SIG-M5 treated with dmso at 0.1 percent for 504 hours (cell line): ENCODE results near the gene ZNF549.
"Not testable (repeated sequence)": the region's sequence is repeated elsewhere in the genome, so short reads cannot be mapped to it uniquely, and the experiment has no call there.

ENCODE experiments used
- DNase-seq: peaks from one replicate; lab custom pipeline; 2025; ENCODE audit not compliant: unreplicated experiment; lab: John Stamatoyannopoulos, UW

ZNF549 gene

DNA sequence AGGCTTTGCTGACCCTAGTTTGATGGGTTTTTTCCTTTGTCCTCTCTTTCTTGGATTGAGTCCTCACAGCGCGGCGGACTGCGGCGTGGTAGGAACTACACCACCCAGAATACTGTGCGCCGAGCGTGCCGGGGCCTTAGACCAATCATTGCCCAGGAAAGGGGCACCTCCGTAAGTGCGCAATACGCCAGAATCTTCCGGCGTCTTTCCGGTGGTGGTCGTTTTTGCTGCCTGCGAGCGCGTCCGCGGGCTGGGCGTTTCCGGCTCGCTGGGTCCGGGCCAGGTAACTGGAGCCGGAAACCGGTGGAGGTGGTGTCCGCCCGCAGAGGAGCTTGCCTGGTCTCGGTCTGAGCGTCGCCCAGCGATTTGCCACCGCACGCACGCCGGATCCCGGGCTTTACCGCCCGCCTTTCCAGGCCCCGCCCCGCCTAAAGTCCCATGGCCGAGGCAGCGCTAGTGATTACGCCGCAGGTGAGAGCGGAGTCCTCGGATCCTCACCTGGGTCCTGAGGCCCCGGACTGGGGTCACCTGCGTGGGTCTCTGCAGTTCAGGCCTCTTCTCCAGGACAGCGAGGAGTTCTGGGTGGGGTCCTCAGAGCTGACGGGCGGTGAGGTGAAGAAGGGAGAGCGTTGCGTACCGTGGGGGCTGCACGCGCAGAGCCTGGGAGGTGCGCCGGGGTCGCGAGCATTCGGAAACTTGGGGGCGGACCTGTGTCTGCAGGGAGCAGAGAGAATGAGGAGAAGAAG, at the start of gene ZNF549:
Gene ZNF549, plus strand, starts transcription at position 221 of the 746 bp plus-strand sequence. Its CDS starts 218 bp downstream, at position 439.
- peak; percentile 89 for DNase-seq

DNA sequence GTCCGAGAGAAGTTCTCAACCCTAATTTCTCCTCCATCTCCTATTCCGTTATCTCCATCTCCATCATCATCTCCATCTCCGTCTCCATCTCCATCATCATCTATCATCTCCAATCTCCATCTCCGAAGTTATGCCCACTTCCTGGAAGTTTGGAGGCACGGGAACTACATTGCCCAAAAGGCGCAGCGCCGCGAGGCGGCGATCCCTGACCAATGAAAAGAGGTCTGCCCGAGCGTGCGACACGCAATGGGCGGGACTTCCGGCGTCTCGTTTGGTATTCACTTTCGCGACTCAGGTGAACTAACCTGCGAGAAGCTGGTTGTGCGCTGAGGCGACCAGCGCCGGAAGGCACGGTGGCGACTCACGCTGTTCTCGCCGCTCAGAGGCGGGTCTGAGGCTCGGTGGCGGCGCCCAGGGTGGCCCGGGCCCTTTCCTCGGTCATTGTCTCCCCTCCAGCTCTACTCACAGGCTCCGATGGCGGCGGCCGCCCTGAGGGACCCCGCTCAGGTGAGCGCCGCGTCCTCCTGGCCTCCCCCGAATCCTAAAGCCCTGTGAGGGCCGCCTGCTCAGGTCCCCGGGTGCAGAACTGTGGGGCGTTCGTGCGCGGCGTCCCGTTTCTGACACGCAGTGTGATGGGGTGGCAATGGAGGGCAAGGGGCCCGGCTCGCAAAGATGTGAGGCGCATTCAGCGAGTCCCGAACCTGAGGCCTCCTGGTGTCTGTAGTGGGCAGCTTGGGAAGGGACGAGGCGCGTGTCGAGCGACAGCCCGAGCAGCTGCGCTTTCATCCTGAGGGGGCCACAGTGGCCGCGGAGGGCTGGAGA, 39.5 kb upstream of the ZNF549 start, which contains the start of gene ZNF419:
Gene ZNF419, plus strand, starts transcription at position 274 of the 822 bp plus-strand sequence. Its CDS starts 201 bp downstream, at position 475.
- DNase-seq, result peak; percentile 72

DNA sequence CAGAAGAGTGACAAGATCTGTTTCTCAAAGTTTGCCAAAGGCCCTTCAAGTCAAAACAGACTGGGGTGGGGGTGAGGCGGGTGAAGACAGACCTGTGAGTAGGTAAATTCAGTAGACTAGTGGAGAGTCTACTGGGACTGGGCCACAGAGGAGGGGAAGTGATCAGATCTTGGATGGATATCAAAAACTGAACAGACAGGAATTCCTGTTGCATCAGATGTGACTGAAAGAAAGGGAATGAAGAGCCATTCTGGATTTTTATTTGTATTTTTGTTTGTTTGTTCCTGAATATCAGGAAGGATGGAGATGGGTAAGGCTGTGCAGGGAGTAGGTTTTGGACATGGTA, 38.9 kb upstream of the ZNF549 start:
- DNase-seq, result not testable (repeated sequence)

- DNase-seq, result not testable (repeated sequence)
Observed at GRCh38 chr19:57499332-57499679, 27.9 kb upstream of the ZNF549 start.

GRCh38 chr19:57499680-57500395, 27.3 kb upstream of the ZNF549 start, which contains the start of gene ZNF773:
ZNF773 (plus strand) TSS chr19:57499938; CDS start chr19:57500081, 143 bp downstream.
- peak; percentile 79 for DNase-seq

- DNase-seq, result not testable (repeated sequence)
Observed at GRCh38 chr19:57500400-57500799, 26.8 kb upstream of the ZNF549 start.

DNA sequence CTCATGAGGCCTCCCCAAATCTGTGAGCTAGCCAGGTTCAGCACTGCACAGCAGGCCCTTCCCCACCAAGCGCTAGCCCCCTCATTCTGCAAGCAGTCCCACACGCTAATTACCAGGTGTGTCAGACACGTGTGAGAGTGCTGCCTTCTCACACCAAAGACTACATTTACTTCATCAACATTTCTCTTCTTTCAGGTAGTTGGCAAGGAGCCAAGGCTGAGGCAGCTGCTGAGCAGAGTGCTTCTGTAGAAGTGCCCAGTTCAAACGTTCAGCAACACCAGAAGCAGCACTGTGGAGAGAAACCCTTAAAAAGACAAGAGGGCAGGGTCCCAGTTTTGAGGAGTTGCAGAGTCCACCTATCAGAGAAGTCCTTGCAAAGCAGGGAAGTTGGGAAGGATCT, 21.0 kb upstream of the ZNF549 start:
- no peak for DNase-seq

- DNase-seq, result no peak
Observed at GRCh38 chr19:57511484-57511883, 15.7 kb upstream of the ZNF549 start.

DNA sequence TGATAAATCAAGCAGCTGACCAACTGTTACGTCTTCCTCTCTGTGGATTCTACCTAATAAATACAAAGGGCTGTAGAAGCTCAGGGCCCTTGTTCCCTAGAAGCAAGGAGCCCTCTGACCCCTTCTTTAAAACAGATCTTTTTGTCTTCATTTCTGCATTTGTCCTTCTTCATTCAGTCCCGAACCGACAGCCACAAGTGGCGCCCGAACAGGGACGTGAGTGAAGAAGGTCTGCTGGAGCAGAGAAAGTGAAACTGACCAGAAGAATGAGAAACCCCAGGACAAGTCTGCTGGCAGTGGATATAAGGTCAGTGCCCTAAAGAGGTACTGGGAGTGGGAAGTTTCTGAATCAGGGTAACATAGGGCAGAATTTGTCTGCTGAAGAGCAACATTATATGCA, 14.3 kb upstream of the ZNF549 start:
- no peak for DNase-seq

DNA sequence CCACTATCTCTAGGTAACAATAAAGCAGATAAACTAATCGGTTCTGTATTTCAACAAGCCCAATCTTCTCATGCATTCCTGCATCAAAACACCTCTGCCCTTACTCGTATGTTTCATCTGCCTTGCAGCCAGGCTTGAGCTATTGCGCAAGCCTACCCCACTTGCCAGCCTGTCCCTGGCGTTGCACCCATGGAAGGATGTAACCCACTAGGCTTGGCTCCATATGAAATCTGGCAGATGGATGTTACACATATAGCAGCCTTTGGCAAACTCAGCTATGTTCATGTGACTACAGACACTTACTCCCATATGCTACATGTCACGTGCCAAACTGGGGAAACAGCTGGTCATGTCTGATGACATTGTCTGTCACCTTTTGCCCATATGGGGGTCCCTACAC, 11.9 kb upstream of the ZNF549 start:
- DNase-seq, result no peak

DNA sequence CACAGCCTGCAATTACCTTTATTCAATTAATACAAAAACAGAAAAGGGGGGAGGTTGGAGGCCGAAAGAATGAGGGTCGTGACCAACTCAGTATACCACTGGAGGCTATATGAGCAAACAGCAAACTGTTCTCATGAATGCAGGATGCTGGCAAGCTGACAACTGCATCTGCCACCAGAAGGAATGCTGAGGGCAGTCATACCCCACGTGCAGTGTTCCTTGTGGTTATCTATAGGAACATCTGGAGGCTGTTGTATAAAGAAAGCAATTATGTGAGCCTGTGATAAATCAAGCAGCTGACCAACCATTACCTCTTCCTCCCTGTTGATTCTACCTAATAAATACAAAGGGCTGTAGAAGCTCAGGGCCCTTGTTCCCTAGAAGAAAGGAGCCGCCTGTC, 9.1 kb upstream of the ZNF549 start:
- DNase-seq, result not testable (repeated sequence)

DNA sequence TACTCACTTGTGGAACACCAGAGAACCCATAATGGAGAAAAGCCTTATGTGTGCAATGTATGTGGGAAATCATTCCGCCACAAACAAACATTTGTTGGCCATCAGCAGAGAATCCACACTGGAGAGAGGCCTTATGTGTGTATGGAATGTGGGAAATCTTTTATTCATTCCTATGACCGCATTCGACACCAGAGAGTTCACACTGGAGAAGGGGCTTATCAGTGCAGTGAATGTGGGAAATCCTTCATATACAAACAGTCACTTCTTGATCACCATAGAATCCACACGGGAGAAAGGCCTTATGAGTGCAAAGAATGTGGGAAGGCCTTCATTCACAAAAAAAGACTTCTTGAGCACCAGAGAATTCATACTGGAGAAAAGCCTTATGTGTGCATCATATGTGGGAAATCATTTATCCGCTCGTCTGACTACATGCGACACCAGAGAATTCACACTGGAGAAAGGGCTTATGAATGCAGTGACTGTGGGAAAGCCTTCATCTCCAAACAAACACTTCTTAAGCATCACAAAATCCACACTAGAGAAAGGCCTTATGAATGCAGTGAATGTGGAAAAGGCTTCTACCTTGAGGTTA, 10.9 kb downstream of the ZNF549 start:
- no peak for DNase-seq

GRCh38 chr19:57546513-57546912, 19.4 kb downstream of the ZNF549 start:
- DNase-seq, result no peak

DNA sequence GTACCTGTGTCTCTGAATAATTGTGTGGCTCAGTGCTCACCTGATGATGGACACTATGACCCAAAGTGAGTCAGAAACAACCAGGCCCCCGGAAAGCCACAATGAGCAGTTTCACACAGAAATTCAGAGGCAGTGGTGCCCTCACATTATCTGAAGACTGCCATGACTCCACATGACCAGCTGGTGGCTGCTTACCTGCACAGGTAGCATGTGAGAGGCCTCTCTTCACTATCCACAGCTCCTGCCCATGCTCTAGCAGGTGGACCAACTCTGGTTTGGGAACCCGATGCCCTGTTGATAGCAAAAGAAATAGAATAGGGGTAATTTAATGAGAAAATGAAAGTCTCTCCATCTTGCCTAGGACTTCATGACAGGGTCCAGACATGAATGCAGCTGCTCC, 25.3 kb downstream of the ZNF549 start:
- no peak for DNase-seq

GRCh38 chr19:57557659-57558058, 30.5 kb downstream of the ZNF549 start:
- no peak for DNase-seq

GRCh38 chr19:57558525-57558924, 31.4 kb downstream of the ZNF549 start:
- DNase-seq, result no peak

DNA sequence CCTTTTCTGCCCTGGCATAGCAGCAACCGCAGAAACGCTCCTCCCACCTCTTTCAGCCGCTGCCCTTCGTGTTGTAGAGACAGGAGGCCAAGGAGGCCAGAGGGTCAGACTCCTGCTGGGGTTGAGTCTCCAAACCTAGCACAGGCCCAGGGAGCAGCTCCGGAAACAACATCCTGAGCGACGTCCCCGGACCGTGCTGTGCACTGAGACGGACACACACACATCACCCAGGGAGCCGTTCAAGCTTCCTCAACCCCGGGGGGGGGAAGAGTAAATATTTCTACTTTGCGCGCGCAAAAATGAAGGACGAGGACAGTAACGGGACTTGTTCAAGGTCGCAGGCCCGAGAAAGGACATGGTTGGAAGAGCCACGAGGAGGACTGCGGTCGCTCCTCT, 31.9 kb downstream of the ZNF549 start:
- DNase-seq, result no peak

GRCh38 chr19:57559404-57560025, 32.4 kb downstream of the ZNF549 start, which contains the start of gene ZNF550:
ZNF550 (minus strand) TSS chr19:57559863; CDS start chr19:57559682, 181 bp downstream.
- peak; percentile 57 for DNase-seq

GRCh38 chr19:57560049-57560491, 32.9 kb downstream of the ZNF549 start:
- DNase-seq, result no peak

- no peak for DNase-seq
Observed at GRCh38 chr19:57563547-57563946, 36.4 kb downstream of the ZNF549 start.
